SK-N-SH (cell line): ENCODE data around the gene ADAMTS1. TPM values are rescaled to one million over a fixed set of nuclear protein-coding genes. Genes with fewer than 3 reads are reported as not detected.

Experiments
- CTCF ChIA-PET: fragments of 300-600, 350-600 bp; formaldehyde crosslinking; extraction: SDS; loops from one replicate; lab custom pipeline; 2021; lab: Yijun Ruan, JAX
- POLR2A ChIA-PET: fragments of 350-600 bp; sonication (Branson Sonifier 250); formaldehyde crosslinking; extraction: SDS; loops from one replicate; lab custom pipeline; 2020; ENCODE audit warnings: antibody characterized with exemption, inconsistent platforms; lab: Yijun Ruan, JAX
- DNase-seq: peaks from one replicate; pipeline ENCODE4 v3.0.0; 2012
- H2AFZ ChIP-seq: fragments of 200-600 bp; sonication (generic); 2 replicates; pipeline ENCODE4 v1.8.1; 2016; ENCODE audit warnings: antibody characterized with exemption, mild to moderate bottlenecking, low read depth
- H3F3A ChIP-seq: fragments of 200-600 bp; sonication (generic); replicated peaks from 2 replicates; pipeline ENCODE3; 2016; ENCODE audit warnings: antibody characterized with exemption, mild to moderate bottlenecking; ENCODE audit not compliant: insufficient read depth
- H3K27ac ChIP-seq, 2 experiments: fragments of 200-500 bp in 1 of 2; fragments of 200-600 bp in 1 of 2; sonication (Bioruptor generic) in 1 of 2; sonication (generic), shearing (Covaris generic) in 1 of 2; 2 replicates each; pipeline versions ENCODE4 v1.5.1 to v1.6.1; 2014 to 2016; ENCODE audit warnings: low read depth in 2 of 2, inconsistent platforms in 1 of 2, low read length in 1 of 2, mild to moderate bottlenecking in 1 of 2, mixed read lengths in 1 of 2
- H3K27me3 ChIP-seq: fragments of 200-600 bp; sonication (generic), shearing (Covaris generic); 2 replicates; pipeline ENCODE4 v1.6.1; 2016; ENCODE audit warnings: mixed run types; ENCODE audit not compliant: insufficient read depth
- H3K36me3 ChIP-seq, 2 experiments: fragments of 200-500 bp in 1 of 2; fragments of 200-600 bp in 1 of 2; sonication (Bioruptor generic) in 1 of 2; sonication (generic) in 1 of 2; replicated peaks in 1 of 2; 2 replicates each; pipeline versions ENCODE3 to v1.5.1; 2014 to 2016; ENCODE audit warnings: low read length in 1 of 2, mild to moderate bottlenecking in 1 of 2; ENCODE audit not compliant: insufficient read depth in 2 of 2, control insufficient read depth in 1 of 2
- H3K4me1 ChIP-seq, 2 experiments: fragments of 200-500 bp in 1 of 2; fragments of 200-600 bp in 1 of 2; sonication (Bioruptor generic) in 1 of 2; sonication (generic), shearing (Covaris generic) in 1 of 2; 2 replicates each; pipeline versions ENCODE4 v1.5.1 to v1.6.1; 2014 to 2016; ENCODE audit warnings: low read depth in 1 of 2, low read length in 1 of 2, mixed run types in 1 of 2; ENCODE audit not compliant: insufficient read depth in 2 of 2, control insufficient read depth in 1 of 2
- H3K4me2 ChIP-seq: fragments of 200-600 bp; sonication (generic), shearing (Covaris generic); 2 replicates; pipeline ENCODE4 v1.6.1; 2017; ENCODE audit warnings: mixed run types
- H3K4me3 ChIP-seq, 2 experiments: fragments of 200-500 bp in 1 of 2; fragments of 200-600 bp in 1 of 2; sonication (Bioruptor generic) in 1 of 2; sonication (generic), shearing (Covaris generic) in 1 of 2; 2 replicates each; pipeline versions ENCODE4 v1.5.1 to v1.8.1; 2014 to 2016; ENCODE audit warnings: low read depth in 2 of 2, inconsistent platforms in 1 of 2, low read length in 1 of 2, mild to moderate bottlenecking in 1 of 2, mixed read lengths in 1 of 2, moderate library complexity in 1 of 2
- H3K79me2 ChIP-seq: fragments of 200-600 bp; sonication (generic); 2 replicates; pipeline ENCODE4 v1.8.1; 2017; ENCODE audit warnings: mild to moderate bottlenecking; ENCODE audit not compliant: insufficient read depth
- H3K9ac ChIP-seq: fragments of 200-600 bp; sonication (generic); 2 replicates; pipeline ENCODE4 v1.6.1; 2017; ENCODE audit warnings: mixed run types
- H3K9me2 ChIP-seq: fragments of 200-600 bp; sonication (generic); 2 replicates; pipeline ENCODE4 v1.6.1; 2017; ENCODE audit warnings: mixed run types
- H3K9me3 ChIP-seq: fragments of 200-600 bp; sonication (generic); 2 replicates; pipeline ENCODE4 v1.6.1; 2017; ENCODE audit warnings: mixed run types, mild to moderate bottlenecking, moderate library complexity
- H4K20me1 ChIP-seq: fragments of 200-600 bp; sonication (generic); 2 replicates; pipeline ENCODE4 v1.6.1; 2017; ENCODE audit warnings: mild to moderate bottlenecking, mixed run types; ENCODE audit not compliant: insufficient read depth
- FOXM1 ChIP-seq: IDR thresholded peaks from 2 replicates; pipeline ENCODE4 v1.4.0; 2012; ENCODE audit warnings: low read depth, mild to moderate bottlenecking
- MXI1 ChIP-seq: IDR thresholded peaks from 2 replicates; pipeline ENCODE4 v1.6.1; 2012; ENCODE audit warnings: mild to moderate bottlenecking, low read depth, low read length, improper control_type of control experiment
- NFIC ChIP-seq: IDR thresholded peaks from 2 replicates; pipeline ENCODE4 v1.4.0; 2012; ENCODE audit warnings: borderline replicate concordance
- RXRA ChIP-seq: IDR thresholded peaks from 2 replicates; pipeline ENCODE4 v1.4.0; 2012; ENCODE audit warnings: low read depth, mild to moderate bottlenecking, borderline replicate concordance
- YY1 ChIP-seq: IDR thresholded peaks from 2 replicates; pipeline ENCODE4 v1.4.0; 2012; ENCODE audit warnings: low read depth, mild to moderate bottlenecking
- WGBS: methylation state at CpG from one replicate; pipeline ENCODE4 v1.1.6; 2017; ENCODE audit warnings: low lambda C conversion rate; 5-methylcytosine and 5-hydroxymethylcytosine counted together
- polyA plus RNA-seq, 3 experiments: library from polyadenylated mRNA; depleted of rRNA; stranded (reverse); fragments of >200 nt; gene quantifications; 2 replicates each; pipeline ENCODE4 v1.2.3, GENCODE V29; 2012
- TF ChIP-seq, protein P1 (sequence below): fragments of 150-350 bp; IDR thresholded peaks from 2 replicates; pipeline ENCODE4 v1.6.1; 2016; ENCODE audit warnings: mild to moderate bottlenecking, low read depth, low read length
- TF ChIP-seq, protein P2 (sequence below): fragments of 200-600 bp; sonication (generic); IDR thresholded peaks from 2 replicates; pipeline ENCODE4 v1.6.1; 2017; ENCODE audit warnings: antibody characterized with exemption, mild to moderate bottlenecking, moderate library complexity
- TF ChIP-seq, protein P3 (sequence below): IDR thresholded peaks from 2 replicates; pipeline ENCODE4; 2012
- TF ChIP-seq, protein P4 (sequence below): IDR thresholded peaks from 2 replicates; pipeline ENCODE4 v1.4.0; 2012; ENCODE audit warnings: low read depth, borderline replicate concordance
- TF ChIP-seq, protein P5 (sequence below): IDR thresholded peaks from 2 replicates; pipeline ENCODE4 v1.6.1; 2012; ENCODE audit warnings: mild to moderate bottlenecking, low read depth, low read length, moderate library complexity

ADAMTS1 gene
- polyA plus RNA-seq, 1 of the 3 experiments (the other 2 are of a cell fraction), result 137 TPM

DNA sequence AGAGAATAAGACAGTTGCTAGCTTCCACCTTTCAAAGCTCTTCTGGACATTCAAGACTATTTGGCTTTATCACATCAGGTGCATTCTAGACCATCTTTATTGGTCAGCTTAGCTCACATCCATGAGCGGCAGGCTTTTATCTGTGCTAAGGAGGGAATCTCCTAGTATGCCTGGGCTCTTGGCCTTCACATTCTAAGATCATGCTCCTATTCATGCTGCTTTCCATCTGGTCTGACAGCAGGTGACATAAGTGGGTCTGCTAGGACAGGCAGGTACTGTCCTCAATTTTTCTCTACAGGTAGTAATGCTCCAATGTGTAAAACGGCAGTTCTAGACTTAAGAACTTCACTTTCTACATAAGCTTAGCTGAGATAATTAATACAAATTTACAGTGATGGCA, 39.2 kb upstream of the ADAMTS1 start:
- H3K9me2 ChIP-seq, result no peaks in the 10 kb centered on the region
- CTCF ChIA-PET, result interaction anchor here (0.6 to 1.4 kb wide), 3 partner anchors 680 to 1860 kb away, joined by 3 read pairs; no protein-coding TSS in a partner anchor
- WGBS, result 80% methylated on average over 2 of the region's 2 CpGs

DNA sequence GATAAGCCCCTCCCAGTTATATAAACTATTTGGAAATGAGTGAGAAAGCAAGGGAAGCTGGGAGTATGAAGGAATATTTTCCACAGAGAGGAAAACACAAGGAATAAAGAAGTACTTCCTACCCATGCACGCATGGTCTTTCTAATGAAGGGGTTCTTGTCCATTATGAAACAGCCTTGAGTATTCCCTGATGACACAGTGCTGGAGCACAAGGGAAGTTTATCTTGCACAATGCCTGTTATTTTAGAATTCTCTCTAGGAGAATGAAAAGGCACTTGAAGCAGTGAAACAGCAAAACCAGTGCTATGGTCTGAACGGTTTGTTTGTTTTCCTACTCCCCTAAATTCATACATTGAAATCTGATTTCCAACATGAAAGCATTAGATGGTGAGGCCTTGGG, 38.6 kb upstream of the ADAMTS1 start:
- WGBS, result 84% methylated on average over 2 of the region's 2 CpGs
- Histone ChIP-seq H3K9ac (no peak overlapping the region), H2AFZ (no peak overlapping the region), H3K9me2 (no peaks in the 10 kb centered on the region), H3K27me3 (no peaks in the 10 kb centered on the region), H3K27ac (no peak overlapping the region), H3K36me3 (no peaks in the 10 kb centered on the region), H3K4me3 (no peak overlapping the region), H3F3A (no peaks in the 10 kb centered on the region), H3K4me2 (no peak overlapping the region), H3K9me3 (no peaks in the 10 kb centered on the region), H4K20me1 (no peaks in the 10 kb centered on the region), H3K79me2 (no peaks in the 10 kb centered on the region), H3K4me1 (peaks cover 0 to 5% of the 10 kb centered on the region in 2 experiments; a peak in 2 of 4 replicates)
- ChIA-PET POLR2A (no interaction called here), CTCF (interaction anchor here (0.6 to 2.5 kb wide), 3 partner anchors 680 to 1861 kb away, joined by 3 to 18 read pairs (median 3); no protein-coding TSS in a partner anchor)
- no peak for DNase-seq
- TF ChIP-seq, protein P1, sequence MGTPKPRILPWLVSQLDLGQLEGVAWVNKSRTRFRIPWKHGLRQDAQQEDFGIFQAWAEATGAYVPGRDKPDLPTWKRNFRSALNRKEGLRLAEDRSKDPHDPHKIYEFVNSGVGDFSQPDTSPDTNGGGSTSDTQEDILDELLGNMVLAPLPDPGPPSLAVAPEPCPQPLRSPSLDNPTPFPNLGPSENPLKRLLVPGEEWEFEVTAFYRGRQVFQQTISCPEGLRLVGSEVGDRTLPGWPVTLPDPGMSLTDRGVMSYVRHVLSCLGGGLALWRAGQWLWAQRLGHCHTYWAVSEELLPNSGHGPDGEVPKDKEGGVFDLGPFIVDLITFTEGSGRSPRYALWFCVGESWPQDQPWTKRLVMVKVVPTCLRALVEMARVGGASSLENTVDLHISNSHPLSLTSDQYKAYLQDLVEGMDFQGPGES, result no peak
- TF ChIP-seq, protein P2, sequence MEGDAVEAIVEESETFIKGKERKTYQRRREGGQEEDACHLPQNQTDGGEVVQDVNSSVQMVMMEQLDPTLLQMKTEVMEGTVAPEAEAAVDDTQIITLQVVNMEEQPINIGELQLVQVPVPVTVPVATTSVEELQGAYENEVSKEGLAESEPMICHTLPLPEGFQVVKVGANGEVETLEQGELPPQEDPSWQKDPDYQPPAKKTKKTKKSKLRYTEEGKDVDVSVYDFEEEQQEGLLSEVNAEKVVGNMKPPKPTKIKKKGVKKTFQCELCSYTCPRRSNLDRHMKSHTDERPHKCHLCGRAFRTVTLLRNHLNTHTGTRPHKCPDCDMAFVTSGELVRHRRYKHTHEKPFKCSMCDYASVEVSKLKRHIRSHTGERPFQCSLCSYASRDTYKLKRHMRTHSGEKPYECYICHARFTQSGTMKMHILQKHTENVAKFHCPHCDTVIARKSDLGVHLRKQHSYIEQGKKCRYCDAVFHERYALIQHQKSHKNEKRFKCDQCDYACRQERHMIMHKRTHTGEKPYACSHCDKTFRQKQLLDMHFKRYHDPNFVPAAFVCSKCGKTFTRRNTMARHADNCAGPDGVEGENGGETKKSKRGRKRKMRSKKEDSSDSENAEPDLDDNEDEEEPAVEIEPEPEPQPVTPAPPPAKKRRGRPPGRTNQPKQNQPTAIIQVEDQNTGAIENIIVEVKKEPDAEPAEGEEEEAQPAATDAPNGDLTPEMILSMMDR, result no peak
- TF ChIP-seq, protein P3, sequence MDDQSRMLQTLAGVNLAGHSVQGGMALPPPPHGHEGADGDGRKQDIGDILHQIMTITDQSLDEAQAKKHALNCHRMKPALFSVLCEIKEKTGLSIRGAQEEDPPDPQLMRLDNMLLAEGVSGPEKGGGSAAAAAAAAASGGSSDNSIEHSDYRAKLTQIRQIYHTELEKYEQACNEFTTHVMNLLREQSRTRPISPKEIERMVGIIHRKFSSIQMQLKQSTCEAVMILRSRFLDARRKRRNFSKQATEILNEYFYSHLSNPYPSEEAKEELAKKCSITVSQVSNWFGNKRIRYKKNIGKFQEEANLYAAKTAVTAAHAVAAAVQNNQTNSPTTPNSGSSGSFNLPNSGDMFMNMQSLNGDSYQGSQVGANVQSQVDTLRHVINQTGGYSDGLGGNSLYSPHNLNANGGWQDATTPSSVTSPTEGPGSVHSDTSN, result no peak

More for the DNA sequence above, 39.2 kb upstream of the ADAMTS1 start:
- Histone ChIP-seq H3K4me2 (no peak overlapping the region), H3F3A (no peaks in the 10 kb centered on the region), H3K79me2 (no peaks in the 10 kb centered on the region), H3K9me3 (no peaks in the 10 kb centered on the region), H3K27ac (no peak overlapping the region), H3K4me1 (peaks cover 0 to 5% of the 10 kb centered on the region in 2 experiments; a peak in 2 of 4 replicates), H3K36me3 (no peaks in the 10 kb centered on the region), H3K9ac (no peak overlapping the region), H3K27me3 (no peaks in the 10 kb centered on the region), H4K20me1 (no peaks in the 10 kb centered on the region), H3K4me3 (no peak overlapping the region), H2AFZ (no peak overlapping the region)
- POLR2A ChIA-PET, result no interaction called here
- DNase-seq, result no peak
- TF ChIP-seq, protein P1, result no peak
- TF ChIP-seq YY1 (no peak), MXI1 (no peak), NFIC (no peak), RXRA (no peak), FOXM1 (no peak)
- TF ChIP-seq, protein P4, sequence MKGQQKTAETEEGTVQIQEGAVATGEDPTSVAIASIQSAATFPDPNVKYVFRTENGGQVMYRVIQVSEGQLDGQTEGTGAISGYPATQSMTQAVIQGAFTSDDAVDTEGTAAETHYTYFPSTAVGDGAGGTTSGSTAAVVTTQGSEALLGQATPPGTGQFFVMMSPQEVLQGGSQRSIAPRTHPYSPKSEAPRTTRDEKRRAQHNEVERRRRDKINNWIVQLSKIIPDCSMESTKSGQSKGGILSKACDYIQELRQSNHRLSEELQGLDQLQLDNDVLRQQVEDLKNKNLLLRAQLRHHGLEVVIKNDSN, result no peak
- TF ChIP-seq, protein P5, sequence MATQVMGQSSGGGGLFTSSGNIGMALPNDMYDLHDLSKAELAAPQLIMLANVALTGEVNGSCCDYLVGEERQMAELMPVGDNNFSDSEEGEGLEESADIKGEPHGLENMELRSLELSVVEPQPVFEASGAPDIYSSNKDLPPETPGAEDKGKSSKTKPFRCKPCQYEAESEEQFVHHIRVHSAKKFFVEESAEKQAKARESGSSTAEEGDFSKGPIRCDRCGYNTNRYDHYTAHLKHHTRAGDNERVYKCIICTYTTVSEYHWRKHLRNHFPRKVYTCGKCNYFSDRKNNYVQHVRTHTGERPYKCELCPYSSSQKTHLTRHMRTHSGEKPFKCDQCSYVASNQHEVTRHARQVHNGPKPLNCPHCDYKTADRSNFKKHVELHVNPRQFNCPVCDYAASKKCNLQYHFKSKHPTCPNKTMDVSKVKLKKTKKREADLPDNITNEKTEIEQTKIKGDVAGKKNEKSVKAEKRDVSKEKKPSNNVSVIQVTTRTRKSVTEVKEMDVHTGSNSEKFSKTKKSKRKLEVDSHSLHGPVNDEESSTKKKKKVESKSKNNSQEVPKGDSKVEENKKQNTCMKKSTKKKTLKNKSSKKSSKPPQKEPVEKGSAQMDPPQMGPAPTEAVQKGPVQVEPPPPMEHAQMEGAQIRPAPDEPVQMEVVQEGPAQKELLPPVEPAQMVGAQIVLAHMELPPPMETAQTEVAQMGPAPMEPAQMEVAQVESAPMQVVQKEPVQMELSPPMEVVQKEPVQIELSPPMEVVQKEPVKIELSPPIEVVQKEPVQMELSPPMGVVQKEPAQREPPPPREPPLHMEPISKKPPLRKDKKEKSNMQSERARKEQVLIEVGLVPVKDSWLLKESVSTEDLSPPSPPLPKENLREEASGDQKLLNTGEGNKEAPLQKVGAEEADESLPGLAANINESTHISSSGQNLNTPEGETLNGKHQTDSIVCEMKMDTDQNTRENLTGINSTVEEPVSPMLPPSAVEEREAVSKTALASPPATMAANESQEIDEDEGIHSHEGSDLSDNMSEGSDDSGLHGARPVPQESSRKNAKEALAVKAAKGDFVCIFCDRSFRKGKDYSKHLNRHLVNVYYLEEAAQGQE, result no peak
- TF ChIP-seq, all 33 proteins: peak for 0
